GM12878 (cell line): Measurements from ENCODE around the gene CKS1B. TPM values are rescaled to one million over a fixed set of nuclear protein-coding genes. Genes with fewer than 3 reads are reported as not detected.

Source experiments
- ATAC-seq: fragments of 200-7000 bp; cut with Tn5 transposase; 3 replicates; pipeline ENCODE4 v1.9.1; 2020; ENCODE audit warnings: mild to moderate bottlenecking, moderate library complexity
- BruUV-seq: library from RNA; stranded (reverse); fragments of 400-500 nt; replicated peaks from 2 replicates; lab custom pipeline; 2021; lab: Mats Ljungman, UMichigan
- CTCF ChIA-PET: fragments of 300-600 bp; sonication (Branson Sonifier 250); formaldehyde crosslinking; extraction: SDS; loops from one replicate; lab custom pipeline; 2021; ENCODE audit warnings: inconsistent platforms; lab: Yijun Ruan, JAX
- POLR2A ChIA-PET: fragments of 350-600 bp; formaldehyde crosslinking; extraction: SDS; loops from one replicate; lab custom pipeline; 2021; ENCODE audit warnings: inconsistent platforms; lab: Charles Lee
- RAD21 ChIA-PET: fragments of 300-600 bp; sonication (Branson Sonifier 250); formaldehyde crosslinking; loops from one replicate; lab custom pipeline; 2023; ENCODE audit warnings: antibody characterized with exemption; ENCODE audit not compliant: unreplicated experiment; lab: Charles Lee
- SMC1A ChIA-PET: fragments of 300-600 bp; sonication (Branson Sonifier 250); formaldehyde crosslinking; loops from one replicate; lab custom pipeline; 2023; ENCODE audit not compliant: unreplicated experiment, uncharacterized antibody; lab: Charles Lee
- DNase-seq: peaks from one replicate; pipeline ENCODE4 v3.0.0-alpha.2; 2011; ENCODE audit warnings: low read depth, low spot score
- FAIRE-seq: peaks from 3 replicates; lab custom pipeline; 2011; peaks lifted over from hg19 to GRCh38; lab: Jason Lieb, UNC
- H2AFZ ChIP-seq: 2 replicates; pipeline ENCODE4 v1.6.0; 2011; ENCODE audit warnings: low read depth, low read length, control low read depth; ENCODE audit not compliant: control insufficient read depth
- H3K27ac ChIP-seq: 2 replicates; pipeline ENCODE4 v1.5.1; 2011; ENCODE audit warnings: control low read depth; ENCODE audit not compliant: control insufficient read depth, insufficient read depth
- H3K27me3 ChIP-seq, 2 experiments: replicated peaks in 1 of 2; 2 replicates each; pipeline versions ENCODE4 v1.6.0 to v1.6.1; 2011; ENCODE audit warnings: low read length in 1 of 2; ENCODE audit not compliant: control insufficient read depth in 2 of 2, insufficient read depth in 2 of 2
- H3K36me3 ChIP-seq, 2 experiments: 2 replicates each; pipeline ENCODE4 v1.5.1; 2011; ENCODE audit warnings: low read length in 1 of 2; ENCODE audit not compliant: control insufficient read depth in 2 of 2, insufficient read depth in 2 of 2
- H3K4me1 ChIP-seq: 2 replicates; pipeline ENCODE4 v1.6.1; 2011; ENCODE audit warnings: mild to moderate bottlenecking, low read length, moderate library complexity, mixed read lengths; ENCODE audit not compliant: control insufficient read depth, insufficient read depth
- H3K4me2 ChIP-seq: 2 replicates; pipeline ENCODE4 v1.6.0; 2011; ENCODE audit warnings: control low read depth; ENCODE audit not compliant: control insufficient read depth, insufficient read depth
- H3K4me3 ChIP-seq: fragments of 200-600 bp; sonication (generic); 2 replicates; pipeline ENCODE4 v1.5.1; 2016
- H3K79me2 ChIP-seq: 2 replicates; pipeline ENCODE4 v1.6.0; 2011; ENCODE audit warnings: low read length; ENCODE audit not compliant: control insufficient read depth, insufficient read depth
- H3K9ac ChIP-seq: 2 replicates; pipeline ENCODE4 v1.8.0; 2011; ENCODE audit warnings: low read length, control low read depth, mixed read lengths; ENCODE audit not compliant: control insufficient read depth, insufficient read depth
- H3K9me3 ChIP-seq: replicated peaks from 3 replicates; pipeline ENCODE4 v1.5.1; 2011; ENCODE audit warnings: mild to moderate bottlenecking, low read length; ENCODE audit not compliant: control insufficient read depth, insufficient read depth
- H4K20me1 ChIP-seq: 2 replicates; pipeline ENCODE4 v1.6.0; 2011; ENCODE audit not compliant: control insufficient read depth, insufficient read depth
- BRCA1 ChIP-seq: IDR thresholded peaks from 2 replicates; pipeline ENCODE4 v1.6.1; 2011; ENCODE audit warnings: low read depth, low read length, improper control_type of control experiment
- MTA3 ChIP-seq: IDR thresholded peaks from 2 replicates; pipeline ENCODE4 v1.6.1; 2012; ENCODE audit warnings: low read length, inconsistent platforms, borderline replicate concordance
- NFIC ChIP-seq: IDR thresholded peaks from 2 replicates; pipeline ENCODE4 v1.6.1; 2012; ENCODE audit warnings: low read depth, mild to moderate bottlenecking, inconsistent platforms, low read length, moderate library complexity
- POLR2A ChIP-seq: IDR thresholded peaks from 2 replicates; pipeline ENCODE4 v1.6.1; 2011; ENCODE audit warnings: low read depth, mild to moderate bottlenecking, low read length
- RFX5 ChIP-seq: IDR thresholded peaks from 2 replicates; pipeline ENCODE4 v1.6.1; 2011; ENCODE audit warnings: low read depth, low read length, improper control_type of control experiment
- SREBF2 ChIP-seq: IDR thresholded peaks from 2 replicates; pipeline ENCODE4 v1.6.1; 2012; ENCODE audit warnings: mild to moderate bottlenecking, low read length
- ZBED1 ChIP-seq: IDR thresholded peaks from 2 replicates; pipeline ENCODE4 v1.6.1; 2016; ENCODE audit warnings: borderline replicate concordance
- WGBS: methylation state at CpG from one replicate; pipeline ENCODE4 v1.1.6; 2016; ENCODE audit warnings: low lambda C conversion rate; ENCODE audit not compliant: insufficient replicate concordance, insufficient coverage; ENCODE audit errors: missing lambda C conversion rate; 5-methylcytosine and 5-hydroxymethylcytosine counted together
- in situ Hi-C: fragments of 300-500 bp; cut with MboI; formaldehyde crosslinking; loops from 9 replicates; pipeline ENCODE4 v1.14.3; 2018; ENCODE audit warnings: mixed read lengths
- intact Hi-C: fragments of 100-400 bp; cut with micrococcal nuclease; formaldehyde crosslinking; loops from one replicate; pipeline ENCODE4 v1.14.2; 2022; ENCODE audit not compliant: unreplicated experiment
- polyA plus RNA-seq, 11 experiments: library from polyadenylated mRNA; depleted of rRNA in 4 of 11; unstranded in 6 of 11; stranded (reverse) in 5 of 11; fragments of >200 nt; fragmentation: Nextera tagmentation in 4 of 11; fragmentation: Illumina TruSeq in 1 of 11; extraction: Ambion mirVana in 4 of 11; extraction: Trizol in 1 of 11; gene quantifications; 1 replicate in 1 of 11; 2 replicates in 10 of 11; pipeline versions ENCODE4 v1.2.1 to v1.2.3, GENCODE V29; 2011 to 2016; ENCODE audit warnings: inconsistent platforms in 2 of 11, missing spikeins in 2 of 11, low read depth in 1 of 11
- total RNA-seq, 4 experiments: library from RNA; depleted of rRNA in 3 of 4; stranded (reverse); fragments of >200 nt in 3 of 4; fragmentation: Illumina TruSeq in 1 of 4; extraction: Trizol in 1 of 4; gene quantifications; 2 replicates each; pipeline versions ENCODE4 v1.2.1 to v1.2.3, GENCODE V29; 2013 to 2021
- TF ChIP-seq, protein P1 (sequence below): fragments of 450-650 bp; IDR thresholded peaks from 2 replicates; pipeline ENCODE4 v1.6.1; 2017; ENCODE audit warnings: mild to moderate bottlenecking
- TF ChIP-seq, protein P2 (sequence below): fragments of 450-650 bp; IDR thresholded peaks from 2 replicates; pipeline ENCODE4 v1.6.1; 2017; ENCODE audit warnings: mild to moderate bottlenecking, moderate library complexity
- TF ChIP-seq, protein P3 (sequence below): fragments of 450-650 bp; formaldehyde crosslinking; IDR thresholded peaks from 2 replicates; pipeline ENCODE4 v1.5.0; 2022; ENCODE audit warnings: mild to moderate bottlenecking, missing genetic modification characterization

The CKS1B gene
- total and polyA plus RNA-seq, 10 of the 15 experiments (the other 5 are each of a cell fraction or from before 2014, with no cell fraction given), result 125 to 608 (median 364) TPM

DNA sequence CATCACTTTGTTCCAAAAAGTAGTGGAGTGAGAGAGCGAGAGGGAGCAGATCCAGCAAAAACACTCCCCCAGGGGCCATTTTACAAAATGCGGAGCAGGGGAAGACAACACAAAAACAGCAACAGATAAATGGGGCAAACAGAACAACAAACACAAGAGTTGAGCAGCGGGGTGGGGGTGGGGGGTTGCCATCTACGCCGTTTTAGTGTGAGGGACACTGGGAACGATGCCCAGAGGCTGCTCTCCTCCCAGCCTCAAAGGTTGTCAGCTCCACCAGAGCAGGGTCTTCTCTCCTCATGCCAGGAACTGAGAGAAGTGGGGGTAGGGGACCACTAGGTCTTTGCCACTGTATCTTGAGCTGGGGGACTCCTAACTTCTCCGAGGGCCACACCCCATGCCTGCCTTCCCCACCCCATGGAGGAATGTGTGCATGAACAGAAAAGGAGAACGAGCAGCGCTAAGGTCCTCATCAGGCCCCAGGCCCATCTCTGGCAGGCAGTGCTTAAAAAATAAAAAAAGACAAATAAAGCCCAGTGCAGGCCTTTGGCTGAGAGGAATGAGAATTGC lies 17.3 kb upstream of the CKS1B start (continued):
- TF ChIP-seq, protein P1, sequence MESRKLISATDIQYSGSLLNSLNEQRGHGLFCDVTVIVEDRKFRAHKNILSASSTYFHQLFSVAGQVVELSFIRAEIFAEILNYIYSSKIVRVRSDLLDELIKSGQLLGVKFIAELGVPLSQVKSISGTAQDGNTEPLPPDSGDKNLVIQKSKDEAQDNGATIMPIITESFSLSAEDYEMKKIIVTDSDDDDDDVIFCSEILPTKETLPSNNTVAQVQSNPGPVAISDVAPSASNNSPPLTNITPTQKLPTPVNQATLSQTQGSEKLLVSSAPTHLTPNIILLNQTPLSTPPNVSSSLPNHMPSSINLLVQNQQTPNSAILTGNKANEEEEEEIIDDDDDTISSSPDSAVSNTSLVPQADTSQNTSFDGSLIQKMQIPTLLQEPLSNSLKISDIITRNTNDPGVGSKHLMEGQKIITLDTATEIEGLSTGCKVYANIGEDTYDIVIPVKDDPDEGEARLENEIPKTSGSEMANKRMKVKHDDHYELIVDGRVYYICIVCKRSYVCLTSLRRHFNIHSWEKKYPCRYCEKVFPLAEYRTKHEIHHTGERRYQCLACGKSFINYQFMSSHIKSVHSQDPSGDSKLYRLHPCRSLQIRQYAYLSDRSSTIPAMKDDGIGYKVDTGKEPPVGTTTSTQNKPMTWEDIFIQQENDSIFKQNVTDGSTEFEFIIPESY, result no peak

DNA sequence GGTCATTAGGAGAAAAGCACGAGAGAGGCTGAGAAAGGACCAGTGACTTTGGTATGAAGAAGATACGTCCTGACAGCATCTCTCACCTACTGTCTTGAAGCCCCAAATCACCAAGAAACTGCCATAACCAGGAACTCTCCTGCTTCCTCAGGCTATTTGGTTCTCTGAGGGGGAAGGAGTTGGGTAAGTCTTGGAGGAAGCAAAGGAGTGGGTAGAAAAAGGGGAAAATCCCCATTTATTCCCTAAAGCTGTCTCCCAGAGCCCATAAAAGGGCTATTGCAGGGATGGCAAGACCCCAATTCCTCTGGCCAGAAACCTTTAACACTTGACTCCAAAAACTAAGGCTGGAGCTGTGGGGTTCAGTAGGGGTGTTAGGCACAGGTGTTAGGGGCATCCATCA lies 16.4 kb upstream of the CKS1B start:
- FAIRE-seq (no peak), DNase-seq (no peak), ATAC-seq (no peak)
- POLR2A ChIA-PET, result interaction anchor here (12.3 kb wide), 1 partner anchor 15 kb away, joined by 140 read pairs; the partner anchor contains the start of genes CKS1B and SHC1
- H3K9ac ChIP-seq, result no peak overlapping the region
- peaks cover 34% of the 10 kb centered on the region for H3K79me2 ChIP-seq
- no peak overlapping the region for H3K27ac ChIP-seq
- H3K4me1 ChIP-seq, result peaks cover 23% of the 10 kb centered on the region
- RAD21 ChIA-PET, result no interaction called here
- H3K9me3 ChIP-seq, result no peaks in the 10 kb centered on the region
- H4K20me1 ChIP-seq, result no peaks in the 10 kb centered on the region
- no peak overlapping the region for H3K4me2 ChIP-seq
- H2AFZ ChIP-seq, result no peak overlapping the region
- H3K36me3 ChIP-seq, result peaks cover 3 to 5% of the 10 kb centered on the region in 2 experiments; a peak in 2 of 4 replicates
- CTCF ChIA-PET, result no interaction called here
- BruUV-seq, result no TSS peak
- in situ Hi-C loops, result no loop called here
- TF ChIP-seq SREBF2 (no peak), BRCA1 (no peak), NFIC (no peak), MTA3 (no peak), POLR2A (no peak), RFX5 (no peak), ZBED1 (no peak)
- TF ChIP-seq, protein P2, sequence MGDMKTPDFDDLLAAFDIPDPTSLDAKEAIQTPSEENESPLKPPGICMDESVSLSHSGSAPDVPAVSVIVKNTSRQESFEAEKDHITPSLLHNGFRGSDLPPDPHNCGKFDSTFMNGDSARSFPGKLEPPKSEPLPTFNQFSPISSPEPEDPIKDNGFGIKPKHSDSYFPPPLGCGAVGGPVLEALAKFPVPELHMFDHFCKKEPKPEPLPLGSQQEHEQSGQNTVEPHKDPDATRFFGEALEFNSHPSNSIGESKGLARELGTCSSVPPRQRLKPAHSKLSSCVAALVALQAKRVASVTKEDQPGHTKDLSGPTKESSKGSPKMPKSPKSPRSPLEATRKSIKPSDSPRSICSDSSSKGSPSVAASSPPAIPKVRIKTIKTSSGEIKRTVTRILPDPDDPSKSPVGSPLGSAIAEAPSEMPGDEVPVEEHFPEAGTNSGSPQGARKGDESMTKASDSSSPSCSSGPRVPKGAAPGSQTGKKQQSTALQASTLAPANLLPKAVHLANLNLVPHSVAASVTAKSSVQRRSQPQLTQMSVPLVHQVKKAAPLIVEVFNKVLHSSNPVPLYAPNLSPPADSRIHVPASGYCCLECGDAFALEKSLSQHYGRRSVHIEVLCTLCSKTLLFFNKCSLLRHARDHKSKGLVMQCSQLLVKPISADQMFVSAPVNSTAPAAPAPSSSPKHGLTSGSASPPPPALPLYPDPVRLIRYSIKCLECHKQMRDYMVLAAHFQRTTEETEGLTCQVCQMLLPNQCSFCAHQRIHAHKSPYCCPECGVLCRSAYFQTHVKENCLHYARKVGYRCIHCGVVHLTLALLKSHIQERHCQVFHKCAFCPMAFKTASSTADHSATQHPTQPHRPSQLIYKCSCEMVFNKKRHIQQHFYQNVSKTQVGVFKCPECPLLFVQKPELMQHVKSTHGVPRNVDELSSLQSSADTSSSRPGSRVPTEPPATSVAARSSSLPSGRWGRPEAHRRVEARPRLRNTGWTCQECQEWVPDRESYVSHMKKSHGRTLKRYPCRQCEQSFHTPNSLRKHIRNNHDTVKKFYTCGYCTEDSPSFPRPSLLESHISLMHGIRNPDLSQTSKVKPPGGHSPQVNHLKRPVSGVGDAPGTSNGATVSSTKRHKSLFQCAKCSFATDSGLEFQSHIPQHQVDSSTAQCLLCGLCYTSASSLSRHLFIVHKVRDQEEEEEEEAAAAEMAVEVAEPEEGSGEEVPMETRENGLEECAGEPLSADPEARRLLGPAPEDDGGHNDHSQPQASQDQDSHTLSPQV, result no peak
- TF ChIP-seq, protein P3, sequence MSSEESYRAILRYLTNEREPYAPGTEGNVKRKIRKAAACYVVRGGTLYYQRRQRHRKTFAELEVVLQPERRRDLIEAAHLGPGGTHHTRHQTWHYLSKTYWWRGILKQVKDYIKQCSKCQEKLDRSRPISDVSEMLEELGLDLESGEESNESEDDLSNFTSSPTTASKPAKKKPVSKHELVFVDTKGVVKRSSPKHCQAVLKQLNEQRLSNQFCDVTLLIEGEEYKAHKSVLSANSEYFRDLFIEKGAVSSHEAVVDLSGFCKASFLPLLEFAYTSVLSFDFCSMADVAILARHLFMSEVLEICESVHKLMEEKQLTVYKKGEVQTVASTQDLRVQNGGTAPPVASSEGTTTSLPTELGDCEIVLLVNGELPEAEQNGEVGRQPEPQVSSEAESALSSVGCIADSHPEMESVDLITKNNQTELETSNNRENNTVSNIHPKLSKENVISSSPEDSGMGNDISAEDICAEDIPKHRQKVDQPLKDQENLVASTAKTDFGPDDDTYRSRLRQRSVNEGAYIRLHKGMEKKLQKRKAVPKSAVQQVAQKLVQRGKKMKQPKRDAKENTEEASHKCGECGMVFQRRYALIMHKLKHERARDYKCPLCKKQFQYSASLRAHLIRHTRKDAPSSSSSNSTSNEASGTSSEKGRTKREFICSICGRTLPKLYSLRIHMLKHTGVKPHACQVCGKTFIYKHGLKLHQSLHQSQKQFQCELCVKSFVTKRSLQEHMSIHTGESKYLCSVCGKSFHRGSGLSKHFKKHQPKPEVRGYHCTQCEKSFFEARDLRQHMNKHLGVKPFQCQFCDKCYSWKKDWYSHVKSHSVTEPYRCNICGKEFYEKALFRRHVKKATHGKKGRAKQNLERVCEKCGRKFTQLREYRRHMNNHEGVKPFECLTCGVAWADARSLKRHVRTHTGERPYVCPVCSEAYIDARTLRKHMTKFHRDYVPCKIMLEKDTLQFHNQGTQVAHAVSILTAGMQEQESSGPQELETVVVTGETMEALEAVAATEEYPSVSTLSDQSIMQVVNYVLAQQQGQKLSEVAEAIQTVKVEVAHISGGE (CRISPR knock-in tag), result no peak
- H3K27me3 ChIP-seq, result no peaks in the 10 kb centered on the region
- SMC1A ChIA-PET, result interaction anchor here (1.5 kb wide), 1 partner anchor 13 kb away, joined by 5 read pairs; no protein-coding TSS in a partner anchor
- H3K4me3 ChIP-seq, result no peak overlapping the region
- intact Hi-C loops, result no loop called here
- 69% methylated on average over 2 of the region's 2 CpGs for WGBS
